ENCODE data around the gene SPCS1. TPM values are rescaled to one million over a fixed set of nuclear protein-coding genes. Genes with fewer than 3 reads are reported as not detected.

The SPCS1 gene
- total RNA-seq, 1 experiment from 2014 or later: 93.2 TPM

DNA sequence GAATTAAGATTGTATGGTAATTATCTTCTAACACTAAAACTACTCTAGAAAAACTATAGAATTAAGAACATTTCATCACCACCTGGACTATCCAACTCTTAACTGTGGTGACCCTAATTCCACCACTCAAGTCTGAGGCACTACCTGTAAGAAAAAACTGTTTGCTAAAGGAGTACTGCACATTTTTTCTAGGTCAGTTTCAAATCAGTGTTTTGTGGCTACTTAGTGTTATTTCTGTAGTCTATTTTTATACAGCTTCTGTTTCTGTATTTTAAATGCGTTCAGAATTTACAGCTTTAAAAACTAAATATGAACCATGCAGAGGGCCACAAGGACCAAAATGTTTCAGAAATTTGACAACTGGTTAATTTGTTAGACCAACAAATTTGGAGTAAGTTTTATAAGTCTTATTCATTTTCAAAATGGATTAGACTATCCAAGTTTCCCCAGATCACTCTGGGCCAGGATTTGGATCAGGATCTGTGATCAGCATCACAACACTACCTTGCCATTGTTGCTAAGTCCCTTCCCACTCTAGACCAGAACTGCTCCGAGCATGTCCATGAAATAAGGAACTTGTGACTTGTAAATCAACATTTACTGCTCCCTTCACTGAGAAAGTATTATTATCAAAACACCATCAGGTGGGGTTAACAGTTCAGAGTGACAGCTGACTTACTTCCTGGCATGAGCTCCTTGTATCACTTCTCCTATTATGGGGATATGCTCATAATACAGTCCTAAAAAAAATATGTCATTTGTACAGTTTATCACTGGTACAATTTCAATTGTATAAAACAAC, 8.9 kb upstream of the SPCS1 start:
- TF ChIP-seq CTCF (IDR thresholded peaks at IDR 0.05) (no peak), TCF7L2 (IDR thresholded peaks at IDR 0.05; ENCODE audit: low read depth, low read length) (no peak), POLR2AphosphoS5 (IDR thresholded peaks at IDR 0.05; ENCODE audit: low read depth, low read length) (no peak; the same call in 1 of the 2 replicates), SIN3A (IDR thresholded peaks at IDR 0.05; ENCODE audit: borderline replicate concordance, insufficient read depth, low read depth, low read length) (no peak)
- TF ChIP-seq, protein P1, sequence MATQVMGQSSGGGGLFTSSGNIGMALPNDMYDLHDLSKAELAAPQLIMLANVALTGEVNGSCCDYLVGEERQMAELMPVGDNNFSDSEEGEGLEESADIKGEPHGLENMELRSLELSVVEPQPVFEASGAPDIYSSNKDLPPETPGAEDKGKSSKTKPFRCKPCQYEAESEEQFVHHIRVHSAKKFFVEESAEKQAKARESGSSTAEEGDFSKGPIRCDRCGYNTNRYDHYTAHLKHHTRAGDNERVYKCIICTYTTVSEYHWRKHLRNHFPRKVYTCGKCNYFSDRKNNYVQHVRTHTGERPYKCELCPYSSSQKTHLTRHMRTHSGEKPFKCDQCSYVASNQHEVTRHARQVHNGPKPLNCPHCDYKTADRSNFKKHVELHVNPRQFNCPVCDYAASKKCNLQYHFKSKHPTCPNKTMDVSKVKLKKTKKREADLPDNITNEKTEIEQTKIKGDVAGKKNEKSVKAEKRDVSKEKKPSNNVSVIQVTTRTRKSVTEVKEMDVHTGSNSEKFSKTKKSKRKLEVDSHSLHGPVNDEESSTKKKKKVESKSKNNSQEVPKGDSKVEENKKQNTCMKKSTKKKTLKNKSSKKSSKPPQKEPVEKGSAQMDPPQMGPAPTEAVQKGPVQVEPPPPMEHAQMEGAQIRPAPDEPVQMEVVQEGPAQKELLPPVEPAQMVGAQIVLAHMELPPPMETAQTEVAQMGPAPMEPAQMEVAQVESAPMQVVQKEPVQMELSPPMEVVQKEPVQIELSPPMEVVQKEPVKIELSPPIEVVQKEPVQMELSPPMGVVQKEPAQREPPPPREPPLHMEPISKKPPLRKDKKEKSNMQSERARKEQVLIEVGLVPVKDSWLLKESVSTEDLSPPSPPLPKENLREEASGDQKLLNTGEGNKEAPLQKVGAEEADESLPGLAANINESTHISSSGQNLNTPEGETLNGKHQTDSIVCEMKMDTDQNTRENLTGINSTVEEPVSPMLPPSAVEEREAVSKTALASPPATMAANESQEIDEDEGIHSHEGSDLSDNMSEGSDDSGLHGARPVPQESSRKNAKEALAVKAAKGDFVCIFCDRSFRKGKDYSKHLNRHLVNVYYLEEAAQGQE (IDR thresholded peaks at IDR 0.05; ENCODE audit: insufficient read depth in 1 of 2, low read depth in 2 of 2, low read length in 1 of 2): no peak
- Histone ChIP-seq H3K4me3 (ENCODE audit: low read depth in 2 of 2, low read length in 2 of 2) (no peak overlapping the region), H3K27me3 (ENCODE audit: control insufficient read depth, insufficient read depth, low read length) (no peaks in the 10 kb centered on the region), H3K27ac (ENCODE audit: low read length) (no peak overlapping the region), H3K36me3 (ENCODE audit: control insufficient read depth, insufficient read depth, low read length) (peaks cover 24% of the 10 kb centered on the region), H3K9me3 (ENCODE audit: control insufficient read depth, insufficient read depth, low read depth, low read length) (no peaks in the 10 kb centered on the region), H3K4me1 (ENCODE audit: control insufficient read depth, insufficient read depth, low read length) (no peaks in the 10 kb centered on the region)
- no TSS peak for BruUV-seq (replicated peaks)
- intact Hi-C loops (cut with micrococcal nuclease; ENCODE audit: unreplicated experiment): no loop called here
- ChIA-PET POLR2A (no interaction called here), CTCF (no interaction called here)
- in situ Hi-C loops (cut with HindIII; ENCODE audit: low pct_unique_long_range_greater_than_20kb, low sequenced_read_pairs): no loop called here
- DNase-seq (ENCODE audit: low read depth, low spot score) (no peak), ATAC-seq (no peak)

DNA sequence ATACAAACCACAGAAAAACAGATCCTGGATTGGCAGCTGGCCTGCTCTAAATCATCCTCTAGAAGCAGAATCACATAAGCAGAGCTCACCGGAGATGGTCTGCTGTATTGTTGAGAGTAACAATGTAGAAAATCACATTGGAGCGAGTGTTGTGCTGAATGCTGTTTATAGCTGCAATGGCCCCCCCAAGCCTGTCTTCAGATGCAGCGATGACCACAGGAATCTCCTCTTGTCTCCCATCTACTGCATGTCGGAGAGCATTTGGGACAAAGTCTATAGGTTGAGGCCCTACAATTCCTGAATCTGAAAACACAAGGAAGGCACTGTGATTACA, 8.3 kb upstream of the SPCS1 start:
- Histone ChIP-seq H3K9me3 (ENCODE audit: control insufficient read depth, insufficient read depth, low read depth, low read length) (no peaks in the 10 kb centered on the region), H3K4me1 (ENCODE audit: control insufficient read depth, insufficient read depth, low read length) (no peaks in the 10 kb centered on the region), H3K4me3 (ENCODE audit: low read depth in 2 of 2, low read length in 2 of 2) (no peak overlapping the region), H3K27ac (ENCODE audit: low read length) (no peak overlapping the region), H3K27me3 (ENCODE audit: control insufficient read depth, insufficient read depth, low read length) (no peaks in the 10 kb centered on the region), H3K36me3 (ENCODE audit: control insufficient read depth, insufficient read depth, low read length) (peaks cover 23% of the 10 kb centered on the region)
- intact Hi-C loops (cut with micrococcal nuclease; ENCODE audit: unreplicated experiment) (no loop called here), in situ Hi-C loops (cut with HindIII; ENCODE audit: low pct_unique_long_range_greater_than_20kb, low sequenced_read_pairs) (no loop called here)
- ATAC-seq: peak; percentile 41; the same call in 1 of the 2 replicates
- DNase-seq (ENCODE audit: low read depth, low spot score): no peak
- BruUV-seq (replicated peaks): no TSS peak
- CTCF ChIA-PET: no interaction called here
- POLR2A ChIA-PET: no interaction called here
- TF ChIP-seq, protein P1 (IDR thresholded peaks at IDR 0.05; ENCODE audit: insufficient read depth in 1 of 2, low read depth in 2 of 2, low read length in 1 of 2): no peak
- TF ChIP-seq CTCF (IDR thresholded peaks at IDR 0.05) (no peak), TCF7L2 (IDR thresholded peaks at IDR 0.05; ENCODE audit: low read depth, low read length) (no peak), SIN3A (IDR thresholded peaks at IDR 0.05; ENCODE audit: borderline replicate concordance, insufficient read depth, low read depth, low read length) (no peak), POLR2AphosphoS5 (IDR thresholded peaks at IDR 0.05; ENCODE audit: low read depth, low read length) (no peak)
